Heart left ventricle (tissue), 16 donors: ENCODE measurements around the gene CACNA2D3. TPM values are rescaled to one million over a fixed set of nuclear protein-coding genes. Genes with fewer than 3 reads are reported as not detected.

Experiments used
- ATAC-seq, 4 donors: fragments of 200-7000 bp; cut with Tn5 transposase; one replicate each; pipeline ENCODE4 v1.9.1; 2020 to 2022; ENCODE audit warnings: moderate library complexity in 4 of 4, mild to moderate bottlenecking in 3 of 4, moderate number of reproducible peaks in 1 of 4
- DNase-seq, 5 donors: peaks; one replicate each; pipeline ENCODE4 v3.0.0-alpha.2; 2020
- H3K27ac ChIP-seq, 12 donors: fragments of 200-600 bp; sonication (generic) in 4 of 12; one replicate each; pipeline versions ENCODE4 v1.5.0 to v1.8.0; 2016 to 2022; ENCODE audit warnings: mild to moderate bottlenecking in 2 of 12
- H3K27me3 ChIP-seq, 9 donors: fragments of 200-600 bp; sonication (generic) in 2 of 9; one replicate each; pipeline versions ENCODE4 v1.5.1 to v1.8.0; 2016 to 2022; ENCODE audit warnings: mild to moderate bottlenecking in 3 of 9
- H3K36me3 ChIP-seq, 9 donors: fragments of 200-600 bp; sonication (generic) in 2 of 9; one replicate each; pipeline versions ENCODE4 v1.5.0 to v1.8.0; 2018 to 2022; ENCODE audit warnings: mild to moderate bottlenecking in 2 of 9
- H3K4me1 ChIP-seq, 12 donors: fragments of 200-600 bp; sonication (generic) in 4 of 12; one replicate each; pipeline versions ENCODE4 v1.5.0 to v1.8.0; 2016 to 2022; ENCODE audit warnings: mild to moderate bottlenecking in 3 of 12
- H3K4me3 ChIP-seq, 12 donors: fragments of 200-600 bp; sonication (generic) in 4 of 12; one replicate each; pipeline versions ENCODE4 v1.5.0 to v1.8.0; 2017 to 2022; ENCODE audit warnings: mild to moderate bottlenecking in 9 of 12, moderate library complexity in 4 of 12
- H3K9me3 ChIP-seq, 12 donors: fragments of 200-600 bp; sonication (generic) in 4 of 12; one replicate each; pipeline versions ENCODE4 v1.5.0 to v1.8.0; 2016 to 2022; ENCODE audit warnings: mild to moderate bottlenecking in 1 of 12
- CTCF ChIP-seq, 12 donors: fragments of 200-600 bp; sonication (generic) in 4 of 12; IDR thresholded peaks; one replicate each; pipeline versions ENCODE4 v1.5.0 to v1.8.0; 2018 to 2022; ENCODE audit warnings: antibody characterized with exemption in 12 of 12, mild to moderate bottlenecking in 5 of 12
- POLR2A ChIP-seq, 2 donors: fragments of 450-650 bp; IDR thresholded peaks; one replicate each; pipeline ENCODE4 v1.6.1; 2017; ENCODE audit warnings: antibody characterized with exemption in 2 of 2, mild to moderate bottlenecking in 2 of 2, moderate library complexity in 2 of 2
- WGBS, 4 donors: extraction: QIAGEN DNeasy Blood & Tissue Kit in 2 of 4; methylation state at CpG; one replicate each; pipeline versions ENCODE4 v1.1.5 to v1.1.7; 2013 to 2018; 5-methylcytosine and 5-hydroxymethylcytosine counted together
- intact Hi-C, 10 donors: fragments of 100-400 bp; cut with DNase I; formaldehyde crosslinking; loops; one replicate each; pipeline versions ENCODE4 v1.11.1 to v1.14.2; 2022
- polyA plus RNA-seq, 2 donors: library from polyadenylated mRNA; stranded (reverse); fragments of 200-250 nt; gene quantifications; one replicate each; pipeline ENCODE4 v1.2.3, GENCODE V29; 2013
- total RNA-seq, 9 donors: library from RNA; depleted of rRNA in 2 of 9; stranded (reverse); fragments of >200 nt in 2 of 9; fragmentation: NEBNext Ultra II Directional in 3 of 9; extraction: Animal tissue kit (Norgen Biotek cat#: 25700) in 3 of 9; gene quantifications; one replicate each; pipeline versions ENCODE4 v1.1.0 to v1.2.4, GENCODE V29; 2016 to 2023
- donor health status: ischemic (EF 13 %, LVEDD 7.1; RV severe dilation, severe dysfunction).
- donor health status: healthy with polysubstance abuse.
- donor health status: DM: no; HTN: yes; CAD: no.
- donor health status: DM: no; HTN: no; CAD: no.
- donor health status: ischemic (EF 25% LVEDD 6.9; RV normal size, moderate dysfunction).
- donor health status: ischemic (EF 25% LVEDD 5.7; RV mildly dilated, moderate dysfunction).
- donor health status: healthy.
- donor health status: DM: yes; HTN: yes; CAD: no.
- donor health status: ischemic (EF 35%, LVEDD 5.7; RV mildly dilated, moderate dysfunction).
- donor health status: nonischemic (EF 11% LVEDD 7.7; RV severe dilation, severe dysfunction).
- donor health status: DM: yes; HTN: yes; CAD: no.
- donor health status: PGD.
- donor health status: ischemic (EF 29% LVEDD 5.4; RV normal size, mild dysfunction).
- donor health status: nonischemic (EF 23%, LVEDD 6.1; RV moderate dilation, normal function).

Gene CACNA2D3
- total and polyA plus RNA-seq, 11 donors = 0.17 to 25.1 (median 12.8) TPM

GRCh38 chr3:54123003-54123775, 837 bp downstream of the CACNA2D3 start:
- ATAC-seq = no peak
- Histone ChIP-seq H3K36me3 (no peaks in the 10 kb centered on the region), H3K27ac (peak overlapping the region in 10 of 12 donors; percentile 27 to 81 (median 52)), H3K4me3 (peak overlapping the region; percentile 32 to 75 (median 66)), H3K27me3 (peaks cover 0 to 60% (median 3%) of the 10 kb centered on the region in 9 donors), H3K4me1 (peaks cover 0 to 32% (median 8%) of the 10 kb centered on the region in 12 donors), H3K9me3 (no peaks in the 10 kb centered on the region)
- intact Hi-C loops = loop anchor here in 3 of 10 donors (5.0 to 10.0 kb wide), 2 partner anchors 178 to 181 kb away; no protein-coding TSS in a partner anchor
- 1 to 4% (median 2%) methylated on average over 31 to 32 of the region's 32 CpGs for WGBS, 4 donors
- DNase-seq = no peak
- no peak for TF ChIP-seq POLR2A (IDR thresholded peaks at IDR 0.05)
- no peak for TF ChIP-seq CTCF (IDR thresholded peaks at IDR 0.05)

GRCh38 chr3:54123776-54124196, 1.4 kb downstream of the CACNA2D3 start:
- DNase-seq (no peak), ATAC-seq (peak; percentile 38 to 50 (median 46))
- H3K4me1 ChIP-seq = peaks cover 0 to 32% (median 8%) of the 10 kb centered on the region in 12 donors
- H3K4me3 ChIP-seq = peak overlapping the region in 11 of 12 donors; percentile 44 to 75 (median 66)
- TF ChIP-seq POLR2A (IDR thresholded peaks at IDR 0.05) (no peak), CTCF (IDR thresholded peaks at IDR 0.05) (no peak)
- intact Hi-C loops = loop anchor here in 3 of 10 donors (5.0 to 10.0 kb wide), 2 partner anchors 179 to 181 kb away; no protein-coding TSS in a partner anchor
- peaks cover 0 to 59% (median 3%) of the 10 kb centered on the region in 9 donors for H3K27me3 ChIP-seq
- peak overlapping the region in 10 of 12 donors; percentile 27 to 81 (median 50) for H3K27ac ChIP-seq
- WGBS, 4 donors = 0 to 2% (median 1%) methylated on average over 10 of the region's 10 CpGs
- H3K36me3 ChIP-seq = no peaks in the 10 kb centered on the region
- H3K9me3 ChIP-seq = no peaks in the 10 kb centered on the region

DNA sequence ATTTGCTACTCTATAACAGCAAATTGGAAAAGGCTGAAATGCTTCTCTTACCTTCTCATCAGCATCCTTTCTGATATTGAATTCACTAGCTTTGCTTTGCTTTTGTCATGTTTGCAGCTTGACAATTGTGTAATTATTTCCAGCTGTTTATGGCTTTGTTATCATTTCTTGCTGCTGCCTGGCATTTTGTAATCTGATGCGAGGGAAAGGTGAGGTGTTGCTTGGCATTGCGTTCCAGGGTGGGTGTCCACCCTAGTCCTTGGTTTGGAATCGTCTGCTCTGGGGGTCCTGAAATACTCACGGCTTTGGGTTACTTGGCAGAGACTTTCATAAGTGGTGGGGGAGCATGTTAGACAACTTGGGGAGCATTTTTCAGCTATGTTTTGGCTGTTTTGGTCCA, 2.9 kb downstream of the CACNA2D3 start:
- ATAC-seq = no peak
- peaks cover 0 to 32% (median 8%) of the 10 kb centered on the region in 12 donors for H3K4me1 ChIP-seq
- TF ChIP-seq CTCF (IDR thresholded peaks at IDR 0.05) (no peak), POLR2A (IDR thresholded peaks at IDR 0.05) (no peak)
- intact Hi-C loops = loop anchor here in 2 of 10 donors (10.0 kb wide), 1 partner anchor 180 kb away; no protein-coding TSS in a partner anchor
- DNase-seq = no peak
- H3K36me3 ChIP-seq = no peaks in the 10 kb centered on the region
- 38 to 51% (median 45%) methylated on average over 4 of the region's 4 CpGs for WGBS, 4 donors
- no peak overlapping the region for H3K27ac ChIP-seq
- H3K27me3 ChIP-seq = peaks cover 0 to 44% (median 3%) of the 10 kb centered on the region in 9 donors
- no peak overlapping the region for H3K4me3 ChIP-seq
- no peaks in the 10 kb centered on the region for H3K9me3 ChIP-seq

- Histone ChIP-seq H3K9me3 (no peaks in the 10 kb centered on the region), H3K27me3 (peaks cover 0 to 32% (median 0%) of the 10 kb centered on the region in 9 donors), H3K4me3 (no peak overlapping the region), H3K4me1 (peaks cover 0 to 22% (median under 1%) of the 10 kb centered on the region in 12 donors), H3K36me3 (no peaks in the 10 kb centered on the region), H3K27ac (no peak overlapping the region)
- no peak for ATAC-seq
- WGBS, 4 donors = 65 to 89% (median 78%) methylated on average over 7 of the region's 7 CpGs
- TF ChIP-seq CTCF (IDR thresholded peaks at IDR 0.05) (no peak), POLR2A (IDR thresholded peaks at IDR 0.05) (no peak)
- no peak for DNase-seq
- intact Hi-C loops = loop anchor here in 2 of 10 donors (10.0 kb wide), 1 partner anchor 182 kb away; no protein-coding TSS in a partner anchor
Observed at GRCh38 chr3:54126551-54126950, 4.2 kb downstream of the CACNA2D3 start.
